Smooth muscle cell (in vitro differentiated cells): ENCODE data around the gene LYST. TPM values are rescaled to one million over a fixed set of nuclear protein-coding genes. Genes with fewer than 3 reads are reported as not detected.

Source experiments
- DNase-seq: peaks from one replicate; lab custom pipeline; 2025; ENCODE audit not compliant: unreplicated experiment; lab: John Stamatoyannopoulos, UW
- H2AFZ ChIP-seq: fragments of 200-600 bp; sonication (generic); 2 replicates; pipeline ENCODE4 v1.6.0; 2016; ENCODE audit warnings: antibody characterized with exemption, low read depth, mild to moderate bottlenecking
- H3F3A ChIP-seq: fragments of 200-600 bp; sonication (generic); 2 replicates; pipeline ENCODE4 v1.6.0; 2017; ENCODE audit warnings: antibody characterized with exemption, low read depth
- H3K27ac ChIP-seq: fragments of 200-600 bp; sonication (generic); 2 replicates; pipeline ENCODE4 v1.5.1; 2016; ENCODE audit warnings: low read depth, mild to moderate bottlenecking
- H3K27me3 ChIP-seq: fragments of 200-600 bp; sonication (generic); 2 replicates; pipeline ENCODE4 v1.6.1; 2016; ENCODE audit warnings: low read depth, mild to moderate bottlenecking
- H3K36me3 ChIP-seq: fragments of 200-600 bp; sonication (generic); 2 replicates; pipeline ENCODE4 v1.5.1; 2016; ENCODE audit warnings: low read depth
- H3K4me1 ChIP-seq: fragments of 200-600 bp; sonication (generic); 2 replicates; pipeline ENCODE4 v1.5.1; 2016; ENCODE audit warnings: low read depth
- H3K4me2 ChIP-seq: fragments of 200-600 bp; sonication (generic); 2 replicates; pipeline ENCODE4 v1.6.0; 2016; ENCODE audit warnings: mild to moderate bottlenecking
- H3K4me3 ChIP-seq: fragments of 200-600 bp; sonication (generic); 2 replicates; pipeline ENCODE4 v1.5.1; 2016; ENCODE audit warnings: mild to moderate bottlenecking
- H3K79me2 ChIP-seq: fragments of 200-600 bp; sonication (generic); 2 replicates; pipeline ENCODE4 v1.6.0; 2016; ENCODE audit warnings: low read depth, mild to moderate bottlenecking
- H3K9ac ChIP-seq: fragments of 200-600 bp; sonication (generic); 2 replicates; pipeline ENCODE4 v1.6.0; 2016; ENCODE audit warnings: low read depth
- H3K9me3 ChIP-seq: fragments of 200-600 bp; sonication (generic); replicated peaks from 2 replicates; pipeline ENCODE4 v1.5.1; 2016; ENCODE audit warnings: low read depth
- H4K20me1 ChIP-seq: fragments of 200-600 bp; sonication (generic); 2 replicates; pipeline ENCODE4 v1.6.0; 2016; ENCODE audit warnings: low read depth
- whole genome bisulfite sequencing: methylation state at CpG from one replicate; pipeline ENCODE4 v1.1.7; 2016; ENCODE audit warnings: low lambda C conversion rate; 5-methylcytosine and 5-hydroxymethylcytosine counted together
- polyA plus RNA-seq: library from polyadenylated mRNA; unstranded; fragments of >200 nt; fragmentation: Nextera tagmentation; extraction: Ambion mirVana; gene quantifications from 2 replicates; pipeline ENCODE4 v1.2.1, GENCODE V29; 2016
- total RNA-seq: library from RNA; depleted of rRNA; stranded (reverse); fragments of >200 nt; gene quantifications from 2 replicates; pipeline ENCODE4 v1.2.3, GENCODE V29; 2014
- TF ChIP-seq, protein P1 (sequence below): fragments of 200-600 bp; sonication (generic); IDR thresholded peaks from 2 replicates; pipeline ENCODE4 v1.5.1; 2017; ENCODE audit warnings: borderline replicate concordance, mild to moderate bottlenecking, antibody characterized with exemption; ENCODE audit not compliant: insufficient read depth, poor library complexity, severe bottlenecking

The LYST gene
- total and polyA plus RNA-seq, 2 experiments from 2014 or later = 2.2 to 13.5 TPM

- 92% methylated on average over 11 of the region's 11 CpGs for WGBS
Measured at GRCh38 chr1:235652364-235652763, 214.3 kb downstream of the LYST start.

DNA sequence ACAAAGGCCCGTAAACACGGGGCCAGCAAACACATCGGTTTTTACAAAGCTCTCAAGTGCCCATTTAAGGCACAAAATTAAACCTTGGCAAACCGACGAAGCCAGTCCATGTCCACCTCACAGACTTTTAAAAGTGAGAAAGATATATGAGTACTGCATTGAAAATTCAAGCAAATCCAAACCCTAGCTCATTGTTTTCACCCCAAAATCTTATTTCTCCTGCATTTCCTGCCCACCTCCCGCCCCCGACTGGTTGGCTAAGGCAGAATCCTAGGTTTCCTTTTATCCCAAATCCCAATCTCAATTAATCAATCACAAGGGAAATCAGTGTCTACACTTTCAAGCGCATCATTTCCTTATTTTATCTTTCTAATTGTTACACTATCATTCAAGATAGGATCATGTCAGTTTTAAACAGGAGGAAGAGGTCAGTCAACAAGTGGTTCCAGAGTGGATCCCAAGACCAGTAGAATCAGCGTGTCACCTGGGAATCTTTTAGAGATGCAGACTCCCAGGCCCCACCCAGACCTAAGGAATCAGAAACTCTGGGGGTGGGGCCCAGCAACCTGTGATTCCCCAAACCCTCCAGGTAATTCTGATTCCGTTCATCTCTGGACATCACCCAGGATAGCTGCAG is 215.4 kb downstream of the LYST start:
- H3K4me1 ChIP-seq = peaks cover 23% of the 10 kb centered on the region
- H3K9ac ChIP-seq = no peak overlapping the region
- TF ChIP-seq, protein P1, sequence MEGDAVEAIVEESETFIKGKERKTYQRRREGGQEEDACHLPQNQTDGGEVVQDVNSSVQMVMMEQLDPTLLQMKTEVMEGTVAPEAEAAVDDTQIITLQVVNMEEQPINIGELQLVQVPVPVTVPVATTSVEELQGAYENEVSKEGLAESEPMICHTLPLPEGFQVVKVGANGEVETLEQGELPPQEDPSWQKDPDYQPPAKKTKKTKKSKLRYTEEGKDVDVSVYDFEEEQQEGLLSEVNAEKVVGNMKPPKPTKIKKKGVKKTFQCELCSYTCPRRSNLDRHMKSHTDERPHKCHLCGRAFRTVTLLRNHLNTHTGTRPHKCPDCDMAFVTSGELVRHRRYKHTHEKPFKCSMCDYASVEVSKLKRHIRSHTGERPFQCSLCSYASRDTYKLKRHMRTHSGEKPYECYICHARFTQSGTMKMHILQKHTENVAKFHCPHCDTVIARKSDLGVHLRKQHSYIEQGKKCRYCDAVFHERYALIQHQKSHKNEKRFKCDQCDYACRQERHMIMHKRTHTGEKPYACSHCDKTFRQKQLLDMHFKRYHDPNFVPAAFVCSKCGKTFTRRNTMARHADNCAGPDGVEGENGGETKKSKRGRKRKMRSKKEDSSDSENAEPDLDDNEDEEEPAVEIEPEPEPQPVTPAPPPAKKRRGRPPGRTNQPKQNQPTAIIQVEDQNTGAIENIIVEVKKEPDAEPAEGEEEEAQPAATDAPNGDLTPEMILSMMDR = no peak
- H3K9me3 ChIP-seq = no peaks in the 10 kb centered on the region
- H3F3A ChIP-seq = no peaks in the 10 kb centered on the region
- no peaks in the 10 kb centered on the region for H3K36me3 ChIP-seq
- no peak overlapping the region for H3K27ac ChIP-seq
- H3K27me3 ChIP-seq = peaks cover 56% of the 10 kb centered on the region
- H3K79me2 ChIP-seq = no peaks in the 10 kb centered on the region
- H2AFZ ChIP-seq = peak overlapping the region; percentile 38
- H3K4me2 ChIP-seq = peak overlapping the region; percentile 96
- WGBS = 46% methylated on average over 10 of the region's 10 CpGs
- peak overlapping the region; percentile 58 for H3K4me3 ChIP-seq
- DNase-seq = no peak
- no peaks in the 10 kb centered on the region for H4K20me1 ChIP-seq

More at GRCh38 chr1:235652364-235652763, 214.3 kb downstream of the LYST start:
- Histone ChIP-seq H3K4me1 (peaks cover 16% of the 10 kb centered on the region), H3K79me2 (no peaks in the 10 kb centered on the region), H3K27ac (no peak overlapping the region), H3F3A (no peaks in the 10 kb centered on the region), H3K27me3 (peaks cover 45% of the 10 kb centered on the region), H3K4me3 (no peak overlapping the region), H3K9ac (no peak overlapping the region), H3K36me3 (no peaks in the 10 kb centered on the region), H3K9me3 (no peaks in the 10 kb centered on the region), H3K4me2 (no peak overlapping the region), H2AFZ (no peak overlapping the region), H4K20me1 (no peaks in the 10 kb centered on the region)
- TF ChIP-seq, protein P1 = no peak
- DNase-seq = no peak

DNA sequence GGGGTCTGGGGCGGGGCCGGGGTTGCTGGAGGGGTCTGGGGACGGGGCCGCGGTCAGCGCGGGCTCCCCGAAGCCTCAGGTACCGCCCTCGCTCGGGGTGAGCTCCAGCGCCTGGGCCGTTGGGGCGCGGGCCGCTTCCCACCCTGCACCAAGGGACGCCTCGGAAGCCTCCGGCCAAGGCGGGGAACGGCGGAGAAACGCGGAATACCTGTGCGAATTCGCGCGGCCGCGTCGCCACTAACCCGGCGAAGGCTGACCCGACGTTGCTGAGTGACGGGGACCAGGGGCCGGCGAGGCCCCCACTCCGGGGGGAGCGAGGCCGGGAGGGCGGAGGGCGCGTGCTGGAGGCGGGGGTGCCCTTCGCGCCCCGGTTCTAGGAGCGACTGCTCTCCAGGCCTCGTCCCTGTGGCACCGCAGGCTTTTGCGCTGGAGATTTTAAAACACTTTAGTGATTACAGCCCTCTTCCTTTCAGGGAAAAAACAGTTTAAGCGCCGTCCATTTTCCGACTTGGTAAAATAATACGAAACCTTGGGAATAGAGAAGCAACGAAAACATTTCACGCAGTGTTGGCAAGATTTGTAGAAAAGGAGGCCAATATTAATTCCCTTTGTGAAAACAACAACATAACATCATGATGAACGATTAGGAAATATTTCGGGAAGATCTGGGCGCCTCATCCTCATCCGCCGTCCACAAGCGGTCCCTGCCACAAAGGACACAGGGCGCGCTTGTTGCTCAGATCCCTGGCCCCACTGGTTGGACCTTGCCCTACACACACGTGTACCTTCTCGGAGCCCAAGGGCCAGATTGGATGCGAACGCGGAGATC is 216.2 kb downstream of the LYST start:
- H3K27ac ChIP-seq = no peak overlapping the region
- no peak overlapping the region for H3K9ac ChIP-seq
- H3K4me3 ChIP-seq = peak overlapping the region; percentile 58
- H3K79me2 ChIP-seq = no peaks in the 10 kb centered on the region
- H3K27me3 ChIP-seq = peaks cover 56% of the 10 kb centered on the region
- H3K36me3 ChIP-seq = no peaks in the 10 kb centered on the region
- H3K9me3 ChIP-seq = no peaks in the 10 kb centered on the region
- peaks cover 23% of the 10 kb centered on the region for H3K4me1 ChIP-seq
- 6% methylated on average over 54 of the region's 71 CpGs for WGBS
- TF ChIP-seq, protein P1 = no peak
- H3K4me2 ChIP-seq = peak overlapping the region; percentile 96
- H3F3A ChIP-seq = no peaks in the 10 kb centered on the region
- H4K20me1 ChIP-seq = no peaks in the 10 kb centered on the region
- H2AFZ ChIP-seq = peak overlapping the region; percentile 38
- DNase-seq = no peak
